ENCODE data around the gene TACR2. TPM values are rescaled to one million over a fixed set of nuclear protein-coding genes. Genes with fewer than 3 reads are reported as not detected.
A peak's percentile ranks its signal among the peaks of the same experiment; 100 is the strongest.

TACR2 gene
- total and polyA plus RNA-seq, 2 of the 13 experiments (the other 11 are each of a cell fraction or from before 2014, with no cell fraction given) = 0.04 TPM; not detected in 1

DNA sequence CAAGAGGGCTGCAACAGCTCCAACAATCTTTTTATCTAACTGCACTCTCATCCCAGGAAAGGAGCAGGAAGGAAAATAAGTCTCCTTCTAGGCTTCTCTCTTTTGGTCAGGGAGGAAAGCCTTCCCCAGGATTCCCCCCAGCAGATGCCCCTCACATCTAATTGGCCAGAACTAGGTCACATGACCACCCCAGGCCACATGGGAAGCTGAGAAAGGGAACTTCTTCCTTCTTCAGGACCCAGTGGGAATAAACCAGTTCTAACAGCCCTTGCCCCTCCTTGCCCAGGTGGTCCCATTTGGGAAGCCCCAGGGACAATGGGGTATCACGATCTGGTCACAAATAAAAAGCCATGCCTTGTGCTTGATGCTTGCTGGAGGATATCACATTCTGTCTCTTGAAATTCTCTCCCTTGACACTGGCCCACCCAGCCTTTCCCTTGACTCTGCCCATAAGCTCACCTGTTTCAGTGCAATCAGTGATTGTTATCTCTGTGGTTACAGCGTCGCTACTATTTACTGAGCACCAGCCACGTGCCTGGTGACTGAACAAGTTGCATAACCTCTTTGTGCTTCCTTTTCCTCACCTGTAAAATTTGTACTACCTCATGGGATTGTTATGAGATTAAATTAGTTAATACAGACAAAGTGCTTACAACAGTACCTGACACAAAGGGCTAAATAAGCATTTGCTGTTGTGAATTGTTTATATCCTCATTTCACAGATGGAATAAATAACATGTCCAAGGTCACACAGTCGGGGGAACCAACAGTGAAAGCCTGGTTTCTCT lies 9.0 kb upstream of the TACR2 start (continued):
- TF ChIP-seq, protein P1, sequence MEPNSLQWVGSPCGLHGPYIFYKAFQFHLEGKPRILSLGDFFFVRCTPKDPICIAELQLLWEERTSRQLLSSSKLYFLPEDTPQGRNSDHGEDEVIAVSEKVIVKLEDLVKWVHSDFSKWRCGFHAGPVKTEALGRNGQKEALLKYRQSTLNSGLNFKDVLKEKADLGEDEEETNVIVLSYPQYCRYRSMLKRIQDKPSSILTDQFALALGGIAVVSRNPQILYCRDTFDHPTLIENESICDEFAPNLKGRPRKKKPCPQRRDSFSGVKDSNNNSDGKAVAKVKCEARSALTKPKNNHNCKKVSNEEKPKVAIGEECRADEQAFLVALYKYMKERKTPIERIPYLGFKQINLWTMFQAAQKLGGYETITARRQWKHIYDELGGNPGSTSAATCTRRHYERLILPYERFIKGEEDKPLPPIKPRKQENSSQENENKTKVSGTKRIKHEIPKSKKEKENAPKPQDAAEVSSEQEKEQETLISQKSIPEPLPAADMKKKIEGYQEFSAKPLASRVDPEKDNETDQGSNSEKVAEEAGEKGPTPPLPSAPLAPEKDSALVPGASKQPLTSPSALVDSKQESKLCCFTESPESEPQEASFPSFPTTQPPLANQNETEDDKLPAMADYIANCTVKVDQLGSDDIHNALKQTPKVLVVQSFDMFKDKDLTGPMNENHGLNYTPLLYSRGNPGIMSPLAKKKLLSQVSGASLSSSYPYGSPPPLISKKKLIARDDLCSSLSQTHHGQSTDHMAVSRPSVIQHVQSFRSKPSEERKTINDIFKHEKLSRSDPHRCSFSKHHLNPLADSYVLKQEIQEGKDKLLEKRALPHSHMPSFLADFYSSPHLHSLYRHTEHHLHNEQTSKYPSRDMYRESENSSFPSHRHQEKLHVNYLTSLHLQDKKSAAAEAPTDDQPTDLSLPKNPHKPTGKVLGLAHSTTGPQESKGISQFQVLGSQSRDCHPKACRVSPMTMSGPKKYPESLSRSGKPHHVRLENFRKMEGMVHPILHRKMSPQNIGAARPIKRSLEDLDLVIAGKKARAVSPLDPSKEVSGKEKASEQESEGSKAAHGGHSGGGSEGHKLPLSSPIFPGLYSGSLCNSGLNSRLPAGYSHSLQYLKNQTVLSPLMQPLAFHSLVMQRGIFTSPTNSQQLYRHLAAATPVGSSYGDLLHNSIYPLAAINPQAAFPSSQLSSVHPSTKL (CRISPR knock-in tag; IDR thresholded peaks at IDR 0.05) = peak; percentile 97
- TF ChIP-seq POLR2AphosphoS5 (IDR thresholded peaks at IDR 0.05; ENCODE audit: low read depth, low read length) (no peak), ZNF205 (CRISPR knock-in tag; IDR thresholded peaks at IDR 0.05) (peak; percentile 89), ZNF430 (CRISPR knock-in tag; IDR thresholded peaks at IDR 0.05) (no peak), ZNF124 (CRISPR knock-in tag; IDR thresholded peaks at IDR 0.05) (no peak), ZNF841 (CRISPR knock-in tag; IDR thresholded peaks at IDR 0.05; ENCODE audit: borderline replicate concordance) (no peak), ZBTB8A (CRISPR knock-in tag; IDR thresholded peaks at IDR 0.05; ENCODE audit: borderline replicate concordance, low read depth) (no peak), TRIM24 (CRISPR knock-in tag; IDR thresholded peaks at IDR 0.05) (peak; percentile 86; the same call in 1 of the 2 replicates), XRCC5 (optimal IDR thresholded peaks at IDR 0.05; ENCODE audit: low read length) (no peak)
- TF ChIP-seq, protein P2, sequence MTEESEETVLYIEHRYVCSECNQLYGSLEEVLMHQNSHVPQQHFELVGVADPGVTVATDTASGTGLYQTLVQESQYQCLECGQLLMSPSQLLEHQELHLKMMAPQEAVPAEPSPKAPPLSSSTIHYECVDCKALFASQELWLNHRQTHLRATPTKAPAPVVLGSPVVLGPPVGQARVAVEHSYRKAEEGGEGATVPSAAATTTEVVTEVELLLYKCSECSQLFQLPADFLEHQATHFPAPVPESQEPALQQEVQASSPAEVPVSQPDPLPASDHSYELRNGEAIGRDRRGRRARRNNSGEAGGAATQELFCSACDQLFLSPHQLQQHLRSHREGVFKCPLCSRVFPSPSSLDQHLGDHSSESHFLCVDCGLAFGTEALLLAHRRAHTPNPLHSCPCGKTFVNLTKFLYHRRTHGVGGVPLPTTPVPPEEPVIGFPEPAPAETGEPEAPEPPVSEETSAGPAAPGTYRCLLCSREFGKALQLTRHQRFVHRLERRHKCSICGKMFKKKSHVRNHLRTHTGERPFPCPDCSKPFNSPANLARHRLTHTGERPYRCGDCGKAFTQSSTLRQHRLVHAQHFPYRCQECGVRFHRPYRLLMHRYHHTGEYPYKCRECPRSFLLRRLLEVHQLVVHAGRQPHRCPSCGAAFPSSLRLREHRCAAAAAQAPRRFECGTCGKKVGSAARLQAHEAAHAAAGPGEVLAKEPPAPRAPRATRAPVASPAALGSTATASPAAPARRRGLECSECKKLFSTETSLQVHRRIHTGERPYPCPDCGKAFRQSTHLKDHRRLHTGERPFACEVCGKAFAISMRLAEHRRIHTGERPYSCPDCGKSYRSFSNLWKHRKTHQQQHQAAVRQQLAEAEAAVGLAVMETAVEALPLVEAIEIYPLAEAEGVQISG (CRISPR knock-in tag; IDR thresholded peaks at IDR 0.05) = peak; percentile 65
- TF ChIP-seq, protein P3, sequence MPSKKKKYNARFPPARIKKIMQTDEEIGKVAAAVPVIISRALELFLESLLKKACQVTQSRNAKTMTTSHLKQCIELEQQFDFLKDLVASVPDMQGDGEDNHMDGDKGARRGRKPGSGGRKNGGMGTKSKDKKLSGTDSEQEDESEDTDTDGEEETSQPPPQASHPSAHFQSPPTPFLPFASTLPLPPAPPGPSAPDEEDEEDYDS (CRISPR knock-in tag; IDR thresholded peaks at IDR 0.05) = no peak
- TF ChIP-seq, protein P4, sequence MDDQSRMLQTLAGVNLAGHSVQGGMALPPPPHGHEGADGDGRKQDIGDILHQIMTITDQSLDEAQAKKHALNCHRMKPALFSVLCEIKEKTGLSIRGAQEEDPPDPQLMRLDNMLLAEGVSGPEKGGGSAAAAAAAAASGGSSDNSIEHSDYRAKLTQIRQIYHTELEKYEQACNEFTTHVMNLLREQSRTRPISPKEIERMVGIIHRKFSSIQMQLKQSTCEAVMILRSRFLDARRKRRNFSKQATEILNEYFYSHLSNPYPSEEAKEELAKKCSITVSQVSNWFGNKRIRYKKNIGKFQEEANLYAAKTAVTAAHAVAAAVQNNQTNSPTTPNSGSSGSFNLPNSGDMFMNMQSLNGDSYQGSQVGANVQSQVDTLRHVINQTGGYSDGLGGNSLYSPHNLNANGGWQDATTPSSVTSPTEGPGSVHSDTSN (CRISPR knock-in tag; IDR thresholded peaks at IDR 0.05; ENCODE audit: borderline replicate concordance) = no peak
- TF ChIP-seq, protein P5, sequence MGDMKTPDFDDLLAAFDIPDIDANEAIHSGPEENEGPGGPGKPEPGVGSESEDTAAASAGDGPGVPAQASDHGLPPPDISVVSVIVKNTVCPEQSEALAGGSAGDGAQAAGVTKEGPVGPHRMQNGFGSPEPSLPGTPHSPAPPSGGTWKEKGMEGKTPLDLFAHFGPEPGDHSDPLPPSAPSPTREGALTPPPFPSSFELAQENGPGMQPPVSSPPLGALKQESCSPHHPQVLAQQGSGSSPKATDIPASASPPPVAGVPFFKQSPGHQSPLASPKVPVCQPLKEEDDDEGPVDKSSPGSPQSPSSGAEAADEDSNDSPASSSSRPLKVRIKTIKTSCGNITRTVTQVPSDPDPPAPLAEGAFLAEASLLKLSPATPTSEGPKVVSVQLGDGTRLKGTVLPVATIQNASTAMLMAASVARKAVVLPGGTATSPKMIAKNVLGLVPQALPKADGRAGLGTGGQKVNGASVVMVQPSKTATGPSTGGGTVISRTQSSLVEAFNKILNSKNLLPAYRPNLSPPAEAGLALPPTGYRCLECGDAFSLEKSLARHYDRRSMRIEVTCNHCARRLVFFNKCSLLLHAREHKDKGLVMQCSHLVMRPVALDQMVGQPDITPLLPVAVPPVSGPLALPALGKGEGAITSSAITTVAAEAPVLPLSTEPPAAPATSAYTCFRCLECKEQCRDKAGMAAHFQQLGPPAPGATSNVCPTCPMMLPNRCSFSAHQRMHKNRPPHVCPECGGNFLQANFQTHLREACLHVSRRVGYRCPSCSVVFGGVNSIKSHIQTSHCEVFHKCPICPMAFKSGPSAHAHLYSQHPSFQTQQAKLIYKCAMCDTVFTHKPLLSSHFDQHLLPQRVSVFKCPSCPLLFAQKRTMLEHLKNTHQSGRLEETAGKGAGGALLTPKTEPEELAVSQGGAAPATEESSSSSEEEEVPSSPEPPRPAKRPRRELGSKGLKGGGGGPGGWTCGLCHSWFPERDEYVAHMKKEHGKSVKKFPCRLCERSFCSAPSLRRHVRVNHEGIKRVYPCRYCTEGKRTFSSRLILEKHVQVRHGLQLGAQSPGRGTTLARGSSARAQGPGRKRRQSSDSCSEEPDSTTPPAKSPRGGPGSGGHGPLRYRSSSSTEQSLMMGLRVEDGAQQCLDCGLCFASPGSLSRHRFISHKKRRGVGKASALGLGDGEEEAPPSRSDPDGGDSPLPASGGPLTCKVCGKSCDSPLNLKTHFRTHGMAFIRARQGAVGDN (CRISPR knock-in tag; IDR thresholded peaks at IDR 0.05) = no peak
- TF ChIP-seq, protein P6, sequence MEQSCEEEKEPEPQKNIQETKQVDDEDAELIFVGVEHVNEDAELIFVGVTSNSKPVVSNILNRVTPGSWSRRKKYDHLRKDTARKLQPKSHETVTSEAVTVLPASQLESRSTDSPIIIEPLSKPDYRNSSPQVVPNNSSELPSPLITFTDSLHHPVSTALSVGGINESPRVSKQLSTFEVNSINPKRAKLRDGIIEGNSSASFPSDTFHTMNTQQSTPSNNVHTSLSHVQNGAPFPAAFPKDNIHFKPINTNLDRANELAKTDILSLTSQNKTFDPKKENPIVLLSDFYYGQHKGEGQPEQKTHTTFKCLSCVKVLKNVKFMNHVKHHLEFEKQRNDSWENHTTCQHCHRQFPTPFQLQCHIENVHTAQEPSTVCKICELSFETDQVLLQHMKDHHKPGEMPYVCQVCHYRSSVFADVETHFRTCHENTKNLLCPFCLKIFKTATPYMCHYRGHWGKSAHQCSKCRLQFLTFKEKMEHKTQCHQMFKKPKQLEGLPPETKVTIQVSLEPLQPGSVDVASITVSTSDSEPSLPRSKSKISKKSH (CRISPR knock-in tag; IDR thresholded peaks at IDR 0.05; ENCODE audit: borderline replicate concordance) = no peak

Data from HepG2 (cell line).